Astrocyte (in vitro differentiated cells and primary cell): ENCODE results near the gene PAFAH2.

Source experiments
- CTCF ChIP-seq: IDR thresholded peaks from 2 replicates; pipeline ENCODE4 v1.5.1; 2011; ENCODE audit warnings: low read depth, mild to moderate bottlenecking, inconsistent platforms, low read length, moderate library complexity; ENCODE audit not compliant: insufficient read depth
- EZH2 ChIP-seq: IDR thresholded peaks from 2 replicates; pipeline ENCODE4 v1.6.1; 2012; ENCODE audit warnings: mild to moderate bottlenecking, low read length, inconsistent platforms; ENCODE audit not compliant: insufficient read depth

GRCh38 chr1:26025060-26025459, 27.2 kb upstream of the PAFAH2 start:
- TF ChIP-seq CTCF (no peak), EZH2 (no peak)
